B cell (primary cell): ENCODE results near the gene MLH1. TPM values are rescaled to one million over a fixed set of nuclear protein-coding genes. Genes with fewer than 3 reads are reported as not detected.

Experiments
- ATAC-seq: fragments of 200-7000 bp; cut with Tn5 transposase; one replicate; pipeline ENCODE4 v1.10.0; 2021; ENCODE audit warnings: low read depth, mild to moderate bottlenecking, moderate number of reproducible peaks, moderate library complexity
- CTCF ChIA-PET: fragments of 350-600 bp; sonication (Branson Sonifier 250); formaldehyde crosslinking; loops from one replicate; lab custom pipeline; 2021; ENCODE audit warnings: antibody characterized with exemption, inconsistent platforms; lab: Charles Lee
- POLR2A ChIA-PET: fragments of 350-600 bp; sonication (Branson Sonifier 250); formaldehyde crosslinking; loops from one replicate; lab custom pipeline; 2021; ENCODE audit warnings: antibody characterized with exemption; lab: Charles Lee
- DNase-seq: peaks from one replicate; pipeline ENCODE4 v3.0.0; 2013
- H2AFZ ChIP-seq: 2 replicates; pipeline ENCODE4 v1.6.1; 2012; ENCODE audit warnings: mild to moderate bottlenecking, low read depth, low read length; ENCODE audit not compliant: insufficient read depth, poor library complexity, severe bottlenecking
- H3K27ac ChIP-seq, 2 donors: 1 replicate in 1 of 2; 2 replicates in 1 of 2; pipeline ENCODE4 v1.5.1; 2012 to 2013; ENCODE audit warnings: low read length in 2 of 2, mild to moderate bottlenecking in 2 of 2, moderate library complexity in 1 of 2
- H3K27me3 ChIP-seq, 4 experiments: fragments of 200-600 bp in 1 of 4; sonication (generic) in 1 of 4; replicated peaks in 1 of 4; 1 replicate in 2 of 4; 2 replicates in 2 of 4; pipeline versions ENCODE4 v1.6.1 to v1.7.0; 2013 to 2016; ENCODE audit warnings: low read length in 3 of 4, mild to moderate bottlenecking in 2 of 4, mixed read lengths in 1 of 4, moderate library complexity in 1 of 4; ENCODE audit not compliant: insufficient read depth in 4 of 4, control insufficient read depth in 3 of 4; ENCODE audit errors: control extremely low read depth in 1 of 4
- H3K36me3 ChIP-seq, 2 experiments: replicated peaks in 1 of 2; 1 replicate in 1 of 2; 2 replicates in 1 of 2; pipeline versions ENCODE4 v1.6.1 to v1.7.1; 2013; ENCODE audit warnings: low read length in 1 of 2; ENCODE audit not compliant: insufficient read depth in 2 of 2, control insufficient read depth in 1 of 2; ENCODE audit errors: control extremely low read depth in 1 of 2, extremely low read depth in 1 of 2
- H3K4me1 ChIP-seq, 2 donors: fragments of 200-600 bp in 1 of 2; sonication (generic) in 1 of 2; 1 replicate in 1 of 2; 2 replicates in 1 of 2; pipeline versions ENCODE4 v1.5.1 to v1.6.1; 2013 to 2017; ENCODE audit warnings: low read length in 2 of 2; ENCODE audit not compliant: control insufficient read depth in 2 of 2, insufficient read depth in 2 of 2
- H3K4me2 ChIP-seq: replicated peaks from 2 replicates; pipeline ENCODE3; 2012; ENCODE audit warnings: mild to moderate bottlenecking, low read depth, low read length; ENCODE audit not compliant: poor library complexity, severe bottlenecking
- H3K4me3 ChIP-seq, 5 experiments: fragments of 200-600 bp in 1 of 5; sonication (generic) in 1 of 5; 1 replicate in 3 of 5; 2 replicates in 2 of 5; pipeline versions ENCODE4 v1.5.1 to v1.7.0; 2011 to 2016; ENCODE audit warnings: low read length in 4 of 5, mild to moderate bottlenecking in 4 of 5, low read depth in 2 of 5, control low read depth in 1 of 5, moderate library complexity in 1 of 5; ENCODE audit not compliant: insufficient read depth in 1 of 5; ENCODE audit errors: control extremely low read depth in 1 of 5, extremely low read depth in 1 of 5
- H3K79me2 ChIP-seq: fragments of 200-600 bp; sonication (generic); one replicate; pipeline ENCODE4 v1.6.0; 2016; ENCODE audit warnings: low read length; ENCODE audit not compliant: control insufficient read depth, insufficient read depth
- H3K9ac ChIP-seq: fragments of 200-600 bp; sonication (generic); 2 replicates; pipeline ENCODE4 v1.6.1; 2017; ENCODE audit warnings: mild to moderate bottlenecking, low read length, moderate library complexity
- H3K9me3 ChIP-seq, 3 donors: one replicate each; pipeline versions ENCODE4 v1.6.1 to v1.7.1; 2013; ENCODE audit warnings: low read length in 2 of 3; ENCODE audit not compliant: control insufficient read depth in 2 of 3, insufficient read depth in 1 of 3; ENCODE audit errors: control extremely low read depth in 1 of 3
- H4K20me1 ChIP-seq: 2 replicates; pipeline ENCODE4 v1.6.0; 2012; ENCODE audit warnings: mild to moderate bottlenecking, low read length; ENCODE audit not compliant: insufficient read depth, control insufficient read depth, poor library complexity, severe bottlenecking
- H3K27ac Mint-ChIP-seq: one replicate; pipeline ENCODE4 v1.8.0; 2021; ENCODE audit warnings: mixed read lengths
- H3K27me3 Mint-ChIP-seq: one replicate; pipeline ENCODE4 v1.8.0; 2021; ENCODE audit warnings: mixed read lengths
- H3K4me1 Mint-ChIP-seq: one replicate; pipeline ENCODE4 v1.8.0; 2021; ENCODE audit warnings: mixed read lengths
- H3K4me3 Mint-ChIP-seq: one replicate; pipeline ENCODE4 v1.8.0; 2021; ENCODE audit warnings: mixed read lengths
- H3K9me3 Mint-ChIP-seq: one replicate; pipeline ENCODE4 v1.8.0; 2022; ENCODE audit warnings: mixed read lengths; ENCODE audit not compliant: insufficient read depth
- CTCF ChIP-seq: fragments of 200-600 bp; IDR thresholded peaks from one replicate; pipeline ENCODE4 v1.8.0; 2022; ENCODE audit warnings: antibody characterized with exemption, mild to moderate bottlenecking
- EZH2 ChIP-seq: IDR thresholded peaks from 2 replicates; pipeline ENCODE4 v1.6.1; 2012; ENCODE audit warnings: borderline replicate concordance, low read depth, mild to moderate bottlenecking, moderate library complexity, low read length; ENCODE audit not compliant: insufficient read depth, poor library complexity, severe bottlenecking
- WGBS: methylation state at CpG from one replicate; pipeline ENCODE4 v1.1.5; 2013; ENCODE audit warnings: missing lambda C conversion rate; ENCODE audit not compliant: insufficient coverage; 5-methylcytosine and 5-hydroxymethylcytosine counted together
- intact Hi-C: fragments of 100-400 bp; cut with micrococcal nuclease; formaldehyde crosslinking; loops from one replicate; pipeline ENCODE4 v1.10.0; 2022
- polyA plus RNA-seq: library from polyadenylated mRNA; depleted of rRNA; stranded (reverse); fragments of >200 nt; gene quantifications from 2 replicates; pipeline ENCODE4 v1.2.3, GENCODE V29; 2012
- total RNA-seq, 2 donors: library from RNA; stranded (reverse); fragments of 120-200 nt in 1 of 2; gene quantifications; 1 replicate in 1 of 2; 2 replicates in 1 of 2; pipeline versions ENCODE4 v1.2.3 to v1.2.4, GENCODE V29; 2013 to 2022

MLH1 gene
- total and polyA plus RNA-seq, 2 donors (not counting 1 experiment from before 2014, with no cell fraction given): 22.4 to 38.5 TPM

- H3K27ac ChIP-seq: no peak overlapping the region
- CTCF ChIA-PET: no interaction called here
- no peak overlapping the region for H3K4me3 ChIP-seq
- no peaks in the 10 kb centered on the region for H3K27me3 ChIP-seq
- peaks cover 23 to 74% of the 10 kb centered on the region in 2 experiments for H3K36me3 ChIP-seq
- no peaks in the 10 kb centered on the region for H3K4me1 Mint-ChIP-seq
- no peaks in the 10 kb centered on the region for H3K79me2 ChIP-seq
- no peaks in the 10 kb centered on the region for H3K27me3 Mint-ChIP-seq
- DNase-seq (no peak), ATAC-seq (no peak)
- no peak overlapping the region for H3K27ac Mint-ChIP-seq
- no peak overlapping the region for H3K9ac ChIP-seq
- intact Hi-C loops: no loop called here
- no peaks in the 10 kb centered on the region for H3K9me3 Mint-ChIP-seq
- H3K9me3 ChIP-seq: no peaks in the 10 kb centered on the region
- H4K20me1 ChIP-seq: no peaks in the 10 kb centered on the region
- H3K4me1 ChIP-seq: no peaks in the 10 kb centered on the region
- no peak overlapping the region for H3K4me2 ChIP-seq
- POLR2A ChIA-PET: interaction anchor here (1.3 kb wide), 1 partner anchor 22 kb away, joined by 4 read pairs; the partner anchor contains the start of genes EPM2AIP1 and MLH1
- no peak overlapping the region for H2AFZ ChIP-seq
- no peak overlapping the region for H3K4me3 Mint-ChIP-seq
- TF ChIP-seq EZH2 (no peak), CTCF (no peak)
- 100% methylated on average over 4 of the region's 5 CpGs for WGBS
Measured at GRCh38 chr3:37015642-37016041, 22.3 kb downstream of the MLH1 start.

- no peaks in the 10 kb centered on the region for H3K4me1 Mint-ChIP-seq
- H3K4me3 Mint-ChIP-seq: no peak overlapping the region
- Histone ChIP-seq H3K27ac (no peak overlapping the region), H3K9ac (no peak overlapping the region), H3K36me3 (peaks cover 26 to 77% of the 10 kb centered on the region in 2 experiments), H3K79me2 (no peaks in the 10 kb centered on the region), H4K20me1 (no peaks in the 10 kb centered on the region), H3K9me3 (no peaks in the 10 kb centered on the region), H3K4me3 (no peak overlapping the region), H2AFZ (no peak overlapping the region), H3K27me3 (no peaks in the 10 kb centered on the region), H3K4me2 (no peak overlapping the region), H3K4me1 (no peaks in the 10 kb centered on the region)
- intact Hi-C loops: no loop called here
- H3K27me3 Mint-ChIP-seq: no peaks in the 10 kb centered on the region
- CTCF ChIA-PET: no interaction called here
- no peak for TF ChIP-seq CTCF
- no peak for TF ChIP-seq EZH2
- POLR2A ChIA-PET: no interaction called here
- WGBS: no CpG with 5 or more reads among the region's 8 CpGs
- ATAC-seq: no peak
- no peak for DNase-seq
- no peak overlapping the region for H3K27ac Mint-ChIP-seq
- no peaks in the 10 kb centered on the region for H3K9me3 Mint-ChIP-seq
Measured at GRCh38 chr3:37016903-37017302, 23.6 kb downstream of the MLH1 start.
